Esophagus squamous epithelium (tissue), 5 donors: Measurements from ENCODE around the gene HOXC9. TPM values are rescaled to one million over a fixed set of nuclear protein-coding genes. Genes with fewer than 3 reads are reported as not detected.

Experiments
- DNase-seq: peaks from one replicate; lab custom pipeline; 2025; lab: John Stamatoyannopoulos, UW
- H3K27ac ChIP-seq, 4 donors: fragments of 200-600 bp; sonication (generic); one replicate each; pipeline ENCODE4 v1.5.1; 2016 to 2019; ENCODE audit warnings: mild to moderate bottlenecking in 1 of 4
- H3K27me3 ChIP-seq, 4 donors: fragments of 200-600 bp; sonication (generic); 1 replicate in 3 of 4; 2 replicates in 1 of 4; pipeline versions ENCODE4 v1.5.1 to v1.6.0; 2017 to 2021; ENCODE audit warnings: antibody characterized with exemption in 1 of 4
- H3K36me3 ChIP-seq, 3 donors: fragments of 200-600 bp; sonication (generic); one replicate each; pipeline ENCODE4 v1.5.1; 2016 to 2019
- H3K4me1 ChIP-seq, 3 donors: fragments of 200-600 bp; sonication (generic); one replicate each; pipeline ENCODE4 v1.5.1; 2017 to 2019
- H3K4me3 ChIP-seq, 4 donors: fragments of 200-600 bp; sonication (generic); 1 replicate in 3 of 4; 2 replicates in 1 of 4; pipeline ENCODE4 v1.5.1; 2016 to 2019; ENCODE audit warnings: mild to moderate bottlenecking in 2 of 4, moderate library complexity in 1 of 4
- H3K9me3 ChIP-seq, 3 donors: fragments of 200-600 bp; sonication (generic); one replicate each; pipeline ENCODE4 v1.5.1; 2016 to 2019
- CTCF ChIP-seq, 6 experiments: fragments of 450-650 bp in 4 of 6; fragments of 200-600 bp in 2 of 6; sonication (generic) in 2 of 6; IDR thresholded peaks; one replicate each; pipeline ENCODE4 v1.5.1; 2016 to 2019; ENCODE audit warnings: antibody characterized with exemption in 6 of 6, mild to moderate bottlenecking in 4 of 6, moderate library complexity in 4 of 6
- POLR2A ChIP-seq, 4 donors: fragments of 450-650 bp; IDR thresholded peaks; one replicate each; pipeline ENCODE4 v1.6.1; 2017; ENCODE audit warnings: antibody characterized with exemption in 4 of 4, mild to moderate bottlenecking in 4 of 4, moderate library complexity in 3 of 4
- WGBS, 2 donors: methylation state at CpG; one replicate each; pipeline ENCODE4 v1.1.5; 2018; 5-methylcytosine and 5-hydroxymethylcytosine counted together
- intact Hi-C: fragments of 100-400 bp; cut with DNase I; formaldehyde crosslinking; loops from one replicate; pipeline ENCODE4 v1.15.0; 2022
- total RNA-seq, 4 donors: library from RNA; depleted of rRNA; stranded (reverse); fragments of >200 nt; gene quantifications; one replicate each; pipeline ENCODE4 v1.1.0, GENCODE V29; 2016
- donor health status: DM: yes; HTN: yes; CAD: no.

Gene HOXC9
- total RNA-seq, 4 donors from 2014 or later = 1.5 TPM; not detected in 3

- H3K27me3 ChIP-seq = peaks cover 31 to 100% (median 87%) of the 10 kb centered on the region in 4 donors
- DNase-seq = no peak
- H3K9me3 ChIP-seq = no peaks in the 10 kb centered on the region
- no peak for TF ChIP-seq CTCF (IDR thresholded peaks at IDR 0.05)
- no peak for TF ChIP-seq POLR2A (IDR thresholded peaks at IDR 0.05)
- 38 to 39% methylated on average over 4 of the region's 4 CpGs for WGBS, 2 donors
- H3K36me3 ChIP-seq = no peaks in the 10 kb centered on the region
- H3K27ac ChIP-seq = no peak overlapping the region
- no peak overlapping the region for H3K4me3 ChIP-seq
- H3K4me1 ChIP-seq = peaks cover 20 to 40% (median 28%) of the 10 kb centered on the region in 3 donors
- intact Hi-C loops = no loop called here
Observed at GRCh38 chr12:53970451-53970850, 29.5 kb upstream of the HOXC9 start.

- Histone ChIP-seq H3K36me3 (no peaks in the 10 kb centered on the region), H3K27ac (no peak overlapping the region), H3K4me1 (peaks cover 20 to 35% (median 25%) of the 10 kb centered on the region in 3 donors), H3K4me3 (no peak overlapping the region), H3K9me3 (no peaks in the 10 kb centered on the region), H3K27me3 (peaks cover 25 to 100% (median 87%) of the 10 kb centered on the region in 4 donors)
- WGBS, 2 donors = 78 to 83% methylated on average over 3 of the region's 3 CpGs
- DNase-seq = no peak
- intact Hi-C loops = no loop called here
- TF ChIP-seq CTCF (IDR thresholded peaks at IDR 0.05) (no peak), POLR2A (IDR thresholded peaks at IDR 0.05) (no peak)
Observed at GRCh38 chr12:53971129-53971528, 28.8 kb upstream of the HOXC9 start.

GRCh38 chr12:53971686-53972085 is 28.3 kb upstream of the HOXC9 start:
- H3K4me3 ChIP-seq = no peak overlapping the region
- WGBS, 2 donors = 42 to 80% methylated on average over 2 of the region's 2 CpGs
- H3K9me3 ChIP-seq = no peaks in the 10 kb centered on the region
- H3K27me3 ChIP-seq = peaks cover 24 to 100% (median 87%) of the 10 kb centered on the region in 4 donors
- no peak for DNase-seq
- H3K36me3 ChIP-seq = no peaks in the 10 kb centered on the region
- intact Hi-C loops = no loop called here
- H3K4me1 ChIP-seq = peaks cover 20 to 30% (median 21%) of the 10 kb centered on the region in 3 donors
- no peak overlapping the region for H3K27ac ChIP-seq
- TF ChIP-seq POLR2A (IDR thresholded peaks at IDR 0.05) (no peak), CTCF (IDR thresholded peaks at IDR 0.05) (no peak)

GRCh38 chr12:53972152-53972702 is 27.7 kb upstream of the HOXC9 start:
- Histone ChIP-seq H3K9me3 (no peaks in the 10 kb centered on the region), H3K36me3 (no peaks in the 10 kb centered on the region), H3K4me1 (peaks cover 20 to 28% (median 20%) of the 10 kb centered on the region in 3 donors), H3K27me3 (peaks cover 29 to 100% (median 86%) of the 10 kb centered on the region in 4 donors), H3K27ac (no peak overlapping the region), H3K4me3 (no peak overlapping the region)
- intact Hi-C loops = no loop called here
- DNase-seq = no peak
- no peak for TF ChIP-seq POLR2A (IDR thresholded peaks at IDR 0.05)
- no peak for TF ChIP-seq CTCF (IDR thresholded peaks at IDR 0.05)
- 32 to 34% methylated on average over 8 of the region's 9 CpGs for WGBS, 2 donors

- 18 to 22% methylated on average over 10 to 20 of the region's 21 CpGs for WGBS, 2 donors
- peak within 1 kb of the TSS in 1 of 4 donors; percentile 56 for H3K4me3 ChIP-seq
- peaks cover 31 to 100% (median 87%) of the 10 kb centered on the region in 4 donors for H3K27me3 ChIP-seq
- DNase-seq = no peak
- no peak for TF ChIP-seq POLR2A (IDR thresholded peaks at IDR 0.05)
- no peak for TF ChIP-seq CTCF (IDR thresholded peaks at IDR 0.05)
- H3K36me3 ChIP-seq = no peaks in the 10 kb centered on the region
- no peaks in the 10 kb centered on the region for H3K9me3 ChIP-seq
- H3K4me1 ChIP-seq = peaks cover 20 to 29% (median 20%) of the 10 kb centered on the region in 3 donors
- intact Hi-C loops = no loop called here
- H3K27ac ChIP-seq = no peak within 1 kb of the TSS
Observed at GRCh38 chr12:53972722-53973235, 27.2 kb upstream of the HOXC9 start, which contains the start of gene HOXC11. HOXC11 (plus strand) TSS chr12:53973126; CDS start chr12:53973242, 116 bp downstream.
